Right lobe of liver (tissue), 6 donors: ENCODE results near the gene CADM2. TPM values are rescaled to one million over a fixed set of nuclear protein-coding genes. Genes with fewer than 3 reads are reported as not detected.

ENCODE experiments used
- ATAC-seq, 4 donors: fragments of 200-7000 bp; cut with Tn5 transposase; one replicate each; pipeline ENCODE4 v1.9.1; 2020; ENCODE audit warnings: mild to moderate bottlenecking in 4 of 4, moderate library complexity in 4 of 4
- DNase-seq, 3 donors: peaks; one replicate each; pipeline ENCODE4 v3.0.0-alpha.2; 2020
- H3K27ac ChIP-seq, 3 donors: fragments of 200-600 bp; one replicate each; pipeline ENCODE4 v1.8.0; 2022
- H3K27me3 ChIP-seq, 2 donors: fragments of 200-600 bp; one replicate each; pipeline ENCODE4 v1.8.0; 2022
- H3K36me3 ChIP-seq, 4 donors: fragments of 200-600 bp; sonication (generic) in 1 of 4; one replicate each; pipeline versions ENCODE4 v1.5.1 to v1.8.0; 2017 to 2022; ENCODE audit warnings: control low read depth in 1 of 4
- H3K4me1 ChIP-seq, 4 donors: fragments of 200-600 bp; sonication (generic) in 1 of 4; one replicate each; pipeline versions ENCODE4 v1.5.1 to v1.8.0; 2017 to 2022; ENCODE audit warnings: control low read depth in 1 of 4
- H3K4me3 ChIP-seq, 3 donors: fragments of 200-600 bp; one replicate each; pipeline ENCODE4 v1.8.0; 2022
- H3K9me3 ChIP-seq, 4 donors: fragments of 200-600 bp; sonication (generic) in 1 of 4; one replicate each; pipeline versions ENCODE4 v1.5.1 to v1.8.0; 2017 to 2022; ENCODE audit warnings: control low read depth in 1 of 4
- CTCF ChIP-seq, 4 donors: fragments of 200-600 bp in 3 of 4; fragments of 450-650 bp in 1 of 4; IDR thresholded peaks; one replicate each; pipeline versions ENCODE4 v1.5.1 to v1.8.0; 2016 to 2022; ENCODE audit warnings: antibody characterized with exemption in 4 of 4, mild to moderate bottlenecking in 2 of 4
- POLR2A ChIP-seq: fragments of 450-650 bp; IDR thresholded peaks from one replicate; pipeline ENCODE4 v1.6.1; 2017; ENCODE audit warnings: antibody characterized with exemption, mild to moderate bottlenecking
- WGBS: methylation state at CpG from one replicate; pipeline ENCODE4 v1.1.6; 2018; ENCODE audit warnings: low coverage, low lambda C conversion rate; ENCODE audit not compliant: insufficient coverage; ENCODE audit errors: missing lambda C conversion rate; 5-methylcytosine and 5-hydroxymethylcytosine counted together
- intact Hi-C, 2 donors: fragments of 100-400 bp; cut with DNase I; formaldehyde crosslinking; loops; one replicate each; pipeline versions ENCODE4 v1.11.2 to v1.14.1; 2022
- total RNA-seq, 6 experiments: library from RNA; depleted of rRNA in 2 of 6; stranded (reverse); fragments of >200 nt in 2 of 6; fragmentation: NEBNext Ultra II Directional in 3 of 6; extraction: Animal tissue kit (Norgen Biotek cat#: 25700) in 3 of 6; gene quantifications; one replicate each; pipeline versions ENCODE4 v1.1.0 to v1.2.4, GENCODE V29; 2016 to 2023
- donor health status: DM: no; HTN: yes; CAD: no.
- donor health status: DM: no; HTN: no; CAD: no.
- donor health status: DM: no; HTN: no; CAD: no.
- donor health status: DM: no; HTN: yes; CAD: no.
- donor health status: DM: no; HTN: yes; CAD: no.

Gene CADM2
- total RNA-seq, 6 experiments from 2014 or later: under 0.01 to 1.7 (median 0.15) TPM

DNA sequence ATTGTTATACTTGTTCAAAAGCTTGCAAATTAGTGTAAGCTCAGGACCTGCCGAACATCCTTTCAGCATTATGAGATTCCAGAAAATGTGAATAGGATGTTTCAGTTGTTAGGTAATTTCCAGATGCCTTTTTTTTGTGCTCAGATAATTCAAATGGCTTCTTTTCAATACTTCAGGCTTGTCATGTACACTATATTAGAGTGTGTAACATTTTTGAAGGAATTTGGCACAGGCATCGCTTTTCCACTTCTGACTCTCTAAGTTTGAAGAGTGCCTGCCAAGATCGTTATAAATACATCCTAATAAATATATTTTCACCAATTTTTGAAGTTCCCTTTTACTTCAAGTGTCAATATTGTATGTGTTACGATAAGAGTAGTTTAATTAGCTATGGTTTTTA, 35.2 kb downstream of the CADM2 start:
- H3K9me3 ChIP-seq: no peaks in the 10 kb centered on the region
- H3K4me1 ChIP-seq: peaks cover 0 to 9% (median 2%) of the 10 kb centered on the region in 4 donors
- H3K4me3 ChIP-seq: no peak overlapping the region
- TF ChIP-seq POLR2A (no peak), CTCF (IDR thresholded peaks at IDR 0.05) (no peak)
- ATAC-seq: no peak
- intact Hi-C loops: no loop called here
- no peaks in the 10 kb centered on the region for H3K36me3 ChIP-seq
- H3K27me3 ChIP-seq: no peaks in the 10 kb centered on the region
- no peak overlapping the region for H3K27ac ChIP-seq
- no peak for DNase-seq
- 69% methylated on average over 4 of the region's 4 CpGs for WGBS

DNA sequence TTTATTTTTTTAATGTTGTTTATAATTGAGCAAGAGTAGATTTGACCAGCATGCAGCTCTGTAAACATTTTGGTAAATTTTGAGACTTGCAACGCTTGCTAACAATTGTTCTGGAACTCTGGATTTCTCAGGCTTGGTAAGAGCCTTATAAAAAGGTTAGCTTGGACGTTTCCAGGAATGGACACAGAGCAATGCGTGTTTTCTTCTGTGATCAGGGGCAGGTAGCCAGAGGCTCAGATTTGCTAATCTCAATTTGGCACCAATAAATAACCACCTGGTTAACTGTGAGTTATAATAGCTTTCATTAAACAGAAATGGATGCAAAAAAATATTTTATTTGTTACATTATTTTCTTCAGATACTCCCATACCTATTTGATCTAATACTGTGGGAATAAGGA, 39.8 kb downstream of the CADM2 start:
- intact Hi-C loops: no loop called here
- Histone ChIP-seq H3K9me3 (no peaks in the 10 kb centered on the region), H3K4me1 (peaks cover 0 to 9% (median 0%) of the 10 kb centered on the region in 4 donors), H3K27ac (no peak overlapping the region), H3K36me3 (no peaks in the 10 kb centered on the region), H3K4me3 (no peak overlapping the region), H3K27me3 (no peaks in the 10 kb centered on the region)
- 32% methylated on average over 3 of the region's 3 CpGs for WGBS
- no peak for TF ChIP-seq CTCF (IDR thresholded peaks at IDR 0.05)
- TF ChIP-seq POLR2A: no peak
- ATAC-seq (peak; percentile 75 to 87 (median 82)), DNase-seq (peak in 1 of 3 donors; percentile 51)

GRCh38 chr3:85003479-85003878, 44.7 kb downstream of the CADM2 start:
- intact Hi-C loops: no loop called here

GRCh38 chr3:85004147-85004546, 45.4 kb downstream of the CADM2 start:
- 71% methylated on average over 3 of the region's 3 CpGs for WGBS

More at GRCh38 chr3:85003479-85003878, 44.7 kb downstream of the CADM2 start:
- ATAC-seq (no peak), DNase-seq (no peak)
- Histone ChIP-seq H3K27ac (no peak overlapping the region), H3K4me3 (no peak overlapping the region), H3K27me3 (no peaks in the 10 kb centered on the region), H3K9me3 (no peaks in the 10 kb centered on the region), H3K36me3 (no peaks in the 10 kb centered on the region), H3K4me1 (peaks cover 0 to 27% (median 7%) of the 10 kb centered on the region in 4 donors)
- TF ChIP-seq POLR2A (no peak), CTCF (IDR thresholded peaks at IDR 0.05) (no peak)

More at GRCh38 chr3:85004147-85004546, 45.4 kb downstream of the CADM2 start:
- Histone ChIP-seq H3K4me3 (no peak overlapping the region), H3K9me3 (no peaks in the 10 kb centered on the region), H3K4me1 (peaks cover 0 to 22% (median 7%) of the 10 kb centered on the region in 4 donors), H3K36me3 (no peaks in the 10 kb centered on the region), H3K27ac (no peak overlapping the region), H3K27me3 (no peaks in the 10 kb centered on the region)
- no peak for TF ChIP-seq CTCF (IDR thresholded peaks at IDR 0.05)
- DNase-seq (no peak), ATAC-seq (no peak)
- intact Hi-C loops: no loop called here
